ENCODE results near the gene CDCA7L. TPM values are rescaled to one million over a fixed set of nuclear protein-coding genes. Genes with fewer than 3 reads are reported as not detected.

CDCA7L gene
- total RNA-seq, 4 donors from 2014 or later, result 29.2 to 129 (median 74.9) TPM

- DNase-seq (ENCODE audit: low spot score in 2 of 2), result no peak
- 79 to 83% methylated on average over 2 of the region's 2 CpGs for WGBS, 2 donors
- TF ChIP-seq POLR2A (IDR thresholded peaks at IDR 0.05), result no peak
- TF ChIP-seq CTCF (IDR thresholded peaks at IDR 0.05), result no peak
- intact Hi-C loops (cut with DNase I; ENCODE audit: low total_unique reads), result no loop called here
- H3K4me3 ChIP-seq (ENCODE audit: low read depth, poor library complexity, severe bottlenecking), result no peak overlapping the region
These were observed 2.7 kb upstream of the CDCA7L start for GRCh38 chr7:21948364-21948763.

- H3K4me3 ChIP-seq (ENCODE audit: low read depth, poor library complexity, severe bottlenecking), result no peak overlapping the region
- no peak for TF ChIP-seq POLR2A (IDR thresholded peaks at IDR 0.05)
- no peak for TF ChIP-seq CTCF (IDR thresholded peaks at IDR 0.05)
- intact Hi-C loops (cut with DNase I; ENCODE audit: low total_unique reads), result no loop called here
- no peak for DNase-seq (ENCODE audit: low spot score in 2 of 2)
- WGBS, 2 donors, result 53 to 68% methylated on average over 2 of the region's 2 CpGs
These were observed 2.2 kb upstream of the CDCA7L start for GRCh38 chr7:21947946-21948345.

GRCh38 chr7:21947056-21947455 lies 1.4 kb upstream of the CDCA7L start:
- no peak for DNase-seq (ENCODE audit: low spot score in 2 of 2)
- no peak overlapping the region for H3K4me3 ChIP-seq (ENCODE audit: low read depth, poor library complexity, severe bottlenecking)
- 56% methylated on average over 3 of the region's 3 CpGs for WGBS, 2 donors
- TF ChIP-seq POLR2A (IDR thresholded peaks at IDR 0.05), result no peak
- TF ChIP-seq CTCF (IDR thresholded peaks at IDR 0.05), result no peak
- intact Hi-C loops (cut with DNase I; ENCODE audit: low total_unique reads), result no loop called here

- TF ChIP-seq CTCF (IDR thresholded peaks at IDR 0.05) (no peak), POLR2A (IDR thresholded peaks at IDR 0.05) (no peak)
- 11 to 19% methylated on average over 7 to 8 of the region's 8 CpGs for WGBS, 2 donors
- DNase-seq (ENCODE audit: low spot score in 2 of 2), result peak in 1 of 2 donors; percentile 71
- H3K4me3 ChIP-seq (ENCODE audit: low read depth, poor library complexity, severe bottlenecking), result peak overlapping the region; percentile 18
- intact Hi-C loops (cut with DNase I; ENCODE audit: low total_unique reads), result no loop called here
These were observed 567 bp upstream of the CDCA7L start for GRCh38 chr7:21946222-21946709.

GRCh38 chr7:21944616-21945453 lies 864 bp downstream of the CDCA7L start:
- intact Hi-C loops (cut with DNase I; ENCODE audit: low total_unique reads), result no loop called here
- peak overlapping the region; percentile 18 for H3K4me3 ChIP-seq (ENCODE audit: low read depth, poor library complexity, severe bottlenecking)
- whole genome bisulfite sequencing, 2 donors, result 1% methylated on average over 34 of the region's 34 CpGs
- TF ChIP-seq CTCF (IDR thresholded peaks at IDR 0.05) (no peak), POLR2A (IDR thresholded peaks at IDR 0.05) (no peak)
- DNase-seq (ENCODE audit: low spot score in 2 of 2), result peak in 1 of 2 donors; percentile 41

All from lower leg skin (tissue), 4 donors.